ENCODE measurements around the gene TMEM163.

The TMEM163 gene

GRCh38 chr2:134716721-134717243, 2.0 kb downstream of the TMEM163 start:
- no peak overlapping the region for H3K4me3 ChIP-seq (replicated peaks; ENCODE audit: low read depth, low read length)
- no peak for DNase-seq (ENCODE audit: low read depth)
- no peak for TF ChIP-seq CTCF (IDR thresholded peaks at IDR 0.05; ENCODE audit: low read length, missing control alignments)

GRCh38 chr2:134715932-134716643, 2.7 kb downstream of the TMEM163 start:
- no peak overlapping the region for H3K4me3 ChIP-seq (replicated peaks; ENCODE audit: low read depth, low read length)
- TF ChIP-seq CTCF (IDR thresholded peaks at IDR 0.05; ENCODE audit: low read length, missing control alignments): no peak
- no peak for DNase-seq (ENCODE audit: low read depth)

- DNase-seq (ENCODE audit: low read depth): no peak
- no peak overlapping the region for H3K4me3 ChIP-seq (replicated peaks; ENCODE audit: low read depth, low read length)
- TF ChIP-seq CTCF (IDR thresholded peaks at IDR 0.05; ENCODE audit: low read length, missing control alignments): no peak
Measured at GRCh38 chr2:134714228-134714627, 4.6 kb downstream of the TMEM163 start.

- no peak for DNase-seq (ENCODE audit: low read depth)
- H3K4me3 ChIP-seq (replicated peaks; ENCODE audit: low read depth, low read length): no peak overlapping the region
- TF ChIP-seq CTCF (IDR thresholded peaks at IDR 0.05; ENCODE audit: low read length, missing control alignments): no peak
Measured at GRCh38 chr2:134713606-134714005, 5.2 kb downstream of the TMEM163 start.

- DNase-seq (ENCODE audit: low read depth): no peak
- no peak for TF ChIP-seq CTCF (IDR thresholded peaks at IDR 0.05; ENCODE audit: low read length, missing control alignments)
- no peak overlapping the region for H3K4me3 ChIP-seq (replicated peaks; ENCODE audit: low read depth, low read length)
Measured at GRCh38 chr2:134713176-134713575, 5.6 kb downstream of the TMEM163 start.

GRCh38 chr2:134712736-134713135, 6.1 kb downstream of the TMEM163 start:
- DNase-seq (ENCODE audit: low read depth): no peak
- H3K4me3 ChIP-seq (replicated peaks; ENCODE audit: low read depth, low read length): no peak overlapping the region
- TF ChIP-seq CTCF (IDR thresholded peaks at IDR 0.05; ENCODE audit: low read length, missing control alignments): no peak

- H3K4me3 ChIP-seq (replicated peaks; ENCODE audit: low read depth, low read length): no peak overlapping the region
- no peak for DNase-seq (ENCODE audit: low read depth)
- no peak for TF ChIP-seq CTCF (IDR thresholded peaks at IDR 0.05; ENCODE audit: low read length, missing control alignments)
Measured at GRCh38 chr2:134712299-134712698, 6.5 kb downstream of the TMEM163 start.
